Fibroblast of mammary gland (primary cell): ENCODE data around the gene GMDS.
A peak's percentile ranks its signal among the peaks of the same experiment; 100 is the strongest.

Experiments
- DNase-seq: peaks from one replicate; pipeline ENCODE4 v3.0.0-alpha.2; 2010; ENCODE audit warnings: low read depth
- H3K4me3 ChIP-seq: 2 replicates; pipeline ENCODE4 v1.5.1; 2011; ENCODE audit warnings: low read depth, mild to moderate bottlenecking, low read length, moderate library complexity; ENCODE audit not compliant: control insufficient read depth
- CTCF ChIP-seq: conservative IDR thresholded peaks from 2 replicates; pipeline ENCODE4 v1.5.1; 2011; ENCODE audit warnings: low read depth, low read length, inconsistent platforms; ENCODE audit not compliant: control insufficient read depth, insufficient read depth

The GMDS gene

GRCh38 chr6:2230659-2231277, 14.6 kb downstream of the GMDS start:
- no peak for TF ChIP-seq CTCF
- DNase-seq = no peak
- H3K4me3 ChIP-seq = no peak overlapping the region

GRCh38 chr6:2229742-2230141, 15.7 kb downstream of the GMDS start:
- no peak for DNase-seq
- H3K4me3 ChIP-seq = no peak overlapping the region
- TF ChIP-seq CTCF = no peak

- TF ChIP-seq CTCF = no peak
- no peak overlapping the region for H3K4me3 ChIP-seq
- DNase-seq = peak; percentile 36
Observed at GRCh38 chr6:2229039-2229438, 16.4 kb downstream of the GMDS start.

GRCh38 chr6:2228392-2228791, 17.0 kb downstream of the GMDS start:
- no peak overlapping the region for H3K4me3 ChIP-seq
- no peak for DNase-seq
- no peak for TF ChIP-seq CTCF

- H3K4me3 ChIP-seq = no peak overlapping the region
- no peak for DNase-seq
- TF ChIP-seq CTCF = no peak
Observed at GRCh38 chr6:2226775-2227174, 18.6 kb downstream of the GMDS start.

- TF ChIP-seq CTCF = no peak
- no peak overlapping the region for H3K4me3 ChIP-seq
- peak; percentile 68 for DNase-seq
Observed at GRCh38 chr6:2225422-2226392, 19.7 kb downstream of the GMDS start.
